IMR-90 (cell line): Measurements from ENCODE around the gene ACACA. TPM values are rescaled to one million over a fixed set of nuclear protein-coding genes. Genes with fewer than 3 reads are reported as not detected.

Experiments
- ATAC-seq: fragments of 200-7000 bp; cut with Tn5 transposase; 2 replicates; pipeline ENCODE4 v1.9.1; 2020; ENCODE audit warnings: low read depth, mild to moderate bottlenecking, moderate library complexity
- BruUV-seq: library from RNA; stranded (reverse); fragments of 400-500 nt; replicated peaks from 2 replicates; lab custom pipeline; 2021; lab: Mats Ljungman, UMichigan
- CTCF ChIA-PET: fragments of 300-600 bp; formaldehyde crosslinking; extraction: SDS; loops from one replicate; lab custom pipeline; 2021; ENCODE audit warnings: antibody characterized with exemption; lab: Yijun Ruan, JAX
- POLR2A ChIA-PET: fragments of 300-600 bp; sonication (Branson Sonifier 250); formaldehyde crosslinking; loops from one replicate; lab custom pipeline; 2022; ENCODE audit warnings: antibody characterized with exemption; ENCODE audit not compliant: unreplicated experiment; lab: Charles Lee
- DNase-seq: peaks from one replicate; pipeline ENCODE4 v3.0.0; 2013
- H2AFZ ChIP-seq: replicated peaks from 2 replicates; pipeline ENCODE3; 2013; ENCODE audit warnings: low read length, mild to moderate bottlenecking; ENCODE audit not compliant: poor library complexity
- H2AK5ac ChIP-seq: 2 replicates; pipeline ENCODE4 v1.6.1; 2013; ENCODE audit warnings: low read depth, low read length, inconsistent platforms
- H2AK9ac ChIP-seq: replicated peaks from 2 replicates; pipeline ENCODE3; 2013; ENCODE audit warnings: mild to moderate bottlenecking, low read depth, low read length, moderate library complexity; ENCODE audit not compliant: poor library complexity
- H2BK120ac ChIP-seq: 2 replicates; pipeline ENCODE4 v1.6.1; 2013; ENCODE audit warnings: low read depth, low read length, inconsistent platforms
- H2BK15ac ChIP-seq: 3 replicates; pipeline ENCODE4 v1.6.1; 2013; ENCODE audit warnings: low read depth, low read length, inconsistent platforms
- H2BK20ac ChIP-seq: 2 replicates; pipeline ENCODE4 v1.6.1; 2013; ENCODE audit warnings: low read depth, mild to moderate bottlenecking, inconsistent platforms, low read length, moderate library complexity
- H2BK5ac ChIP-seq: 2 replicates; pipeline ENCODE4 v1.6.1; 2013; ENCODE audit warnings: mild to moderate bottlenecking, low read depth, low read length, inconsistent platforms; ENCODE audit not compliant: poor library complexity, severe bottlenecking
- H3K14ac ChIP-seq: replicated peaks from 2 replicates; pipeline ENCODE4 v1.6.1; 2013; ENCODE audit warnings: low read depth, low read length, inconsistent platforms
- H3K18ac ChIP-seq: 2 replicates; pipeline ENCODE4 v1.6.1; 2013; ENCODE audit warnings: low read depth, low read length, control low read depth
- H3K23ac ChIP-seq: 2 replicates; pipeline ENCODE4 v1.6.1; 2013; ENCODE audit warnings: low read depth, low read length, inconsistent platforms
- H3K27ac ChIP-seq: 2 replicates; pipeline ENCODE4 v1.5.1; 2013; ENCODE audit warnings: mild to moderate bottlenecking, control low read depth, low read length; ENCODE audit not compliant: insufficient read depth
- H3K27me3 ChIP-seq: 2 replicates; pipeline ENCODE4 v1.6.1; 2013; ENCODE audit warnings: low read length; ENCODE audit not compliant: control insufficient read depth, insufficient read depth
- H3K36me3 ChIP-seq: 2 replicates; pipeline ENCODE4 v1.6.1; 2013; ENCODE audit warnings: low read length, mixed read lengths; ENCODE audit not compliant: control insufficient read depth, insufficient read depth
- H3K4ac ChIP-seq: 2 replicates; pipeline ENCODE4 v1.6.1; 2013; ENCODE audit warnings: low read depth, low read length, inconsistent platforms
- H3K4me1 ChIP-seq: 2 replicates; pipeline ENCODE4 v1.6.1; 2013; ENCODE audit warnings: low read length, mixed read lengths; ENCODE audit not compliant: control insufficient read depth, insufficient read depth
- H3K4me2 ChIP-seq: 2 replicates; pipeline ENCODE4 v1.6.1; 2013; ENCODE audit warnings: low read depth, mild to moderate bottlenecking, control low read depth, low read length, moderate library complexity
- H3K4me3 ChIP-seq: 2 replicates; pipeline ENCODE4 v1.5.1; 2013; ENCODE audit warnings: low read depth, mild to moderate bottlenecking, control low read depth, low read length, moderate library complexity; ENCODE audit not compliant: insufficient read depth
- H3K56ac ChIP-seq: 2 replicates; pipeline ENCODE4 v1.6.1; 2013; ENCODE audit warnings: low read length, inconsistent platforms; ENCODE audit not compliant: insufficient read depth; ENCODE audit errors: extremely low read depth
- H3K79me1 ChIP-seq, 2 experiments: 2 replicates each; pipeline ENCODE4 v1.6.1; 2013; ENCODE audit warnings: low read length in 2 of 2, inconsistent platforms in 1 of 2, low read depth in 1 of 2
- H3K9ac ChIP-seq: 2 replicates; pipeline ENCODE4 v1.6.1; 2013; ENCODE audit warnings: low read depth, low read length, control low read depth
- H3K9me1 ChIP-seq: 2 replicates; pipeline ENCODE4 v1.6.1; 2013; ENCODE audit warnings: low read length, inconsistent platforms; ENCODE audit not compliant: insufficient read depth
- H3K9me3 ChIP-seq: 2 replicates; pipeline ENCODE4 v1.6.1; 2013; ENCODE audit warnings: low read length; ENCODE audit not compliant: control insufficient read depth, insufficient read depth
- H4K20me1 ChIP-seq: 2 replicates; pipeline ENCODE4 v1.6.1; 2013; ENCODE audit warnings: low read length, inconsistent platforms; ENCODE audit not compliant: insufficient read depth
- H4K5ac ChIP-seq: 2 replicates; pipeline ENCODE4 v1.6.1; 2013; ENCODE audit warnings: mild to moderate bottlenecking, low read depth, low read length, control low read depth
- H4K8ac ChIP-seq, 2 experiments: 2 replicates each; pipeline ENCODE4 v1.6.1; 2013; ENCODE audit warnings: low read depth in 2 of 2, low read length in 2 of 2, control low read depth in 1 of 2, inconsistent platforms in 1 of 2
- H4K91ac ChIP-seq: 2 replicates; pipeline ENCODE4 v1.6.1; 2013; ENCODE audit warnings: low read depth, low read length, inconsistent platforms; ENCODE audit not compliant: insufficient read depth
- BHLHE40 ChIP-seq: fragments of 150-350 bp; IDR thresholded peaks from 2 replicates; pipeline ENCODE4 v1.6.1; 2016; ENCODE audit warnings: mild to moderate bottlenecking, low read depth, low read length
- CEBPB ChIP-seq: IDR thresholded peaks from 2 replicates; pipeline ENCODE4 v1.6.1; 2012; ENCODE audit warnings: low read depth, low read length, improper control_type of control experiment
- CHD1 ChIP-seq: IDR thresholded peaks from 2 replicates; pipeline ENCODE4 v1.6.1; 2012; ENCODE audit warnings: low read depth, low read length, improper control_type of control experiment
- FOS ChIP-seq: fragments of 150-350 bp; IDR thresholded peaks from 2 replicates; pipeline ENCODE4 v1.6.1; 2016; ENCODE audit warnings: low read depth, low read length
- MAFK ChIP-seq: IDR thresholded peaks from 2 replicates; pipeline ENCODE4 v1.6.1; 2012; ENCODE audit warnings: low read depth, low read length, improper control_type of control experiment
- MAZ ChIP-seq: IDR thresholded peaks from 2 replicates; pipeline ENCODE4 v1.6.1; 2012; ENCODE audit warnings: low read depth, mild to moderate bottlenecking, low read length, improper control_type of control experiment, moderate library complexity, borderline replicate concordance
- MXI1 ChIP-seq: IDR thresholded peaks from 2 replicates; pipeline ENCODE4 v1.6.1; 2012; ENCODE audit warnings: low read depth, mild to moderate bottlenecking, low read length, moderate library complexity, borderline replicate concordance
- NFE2L2 ChIP-seq: fragments of 150-350 bp; IDR thresholded peaks from 2 replicates; pipeline ENCODE4 v1.6.1; 2016; ENCODE audit warnings: low read depth, mild to moderate bottlenecking, low read length
- POLR2A ChIP-seq: IDR thresholded peaks from 2 replicates; pipeline ENCODE4 v1.6.1; 2012; ENCODE audit warnings: mild to moderate bottlenecking, low read depth, low read length
- RAD21 ChIP-seq: IDR thresholded peaks from 2 replicates; pipeline ENCODE4 v1.6.1; 2012; ENCODE audit warnings: low read length, improper control_type of control experiment
- RCOR1 ChIP-seq: IDR thresholded peaks from 2 replicates; pipeline ENCODE4 v1.6.1; 2012; ENCODE audit warnings: mild to moderate bottlenecking, low read length, improper control_type of control experiment; ENCODE audit not compliant: insufficient replicate concordance
- RFX5 ChIP-seq: IDR thresholded peaks from 2 replicates; pipeline ENCODE4 v1.8.0; 2012; ENCODE audit warnings: low read depth, mild to moderate bottlenecking, low read length, moderate library complexity
- SMC3 ChIP-seq: fragments of 150-350 bp; IDR thresholded peaks from 2 replicates; pipeline ENCODE4 v1.6.1; 2016; ENCODE audit warnings: low read depth, mild to moderate bottlenecking, antibody characterized with exemption, low read length, moderate library complexity
- WGBS, 2 experiments: methylation state at CpG; one replicate each; pipeline versions ENCODE4 v1.1.5 to v1.1.7; 2013; ENCODE audit warnings: missing lambda C conversion rate in 2 of 2; ENCODE audit not compliant: insufficient read length in 1 of 2; ENCODE audit errors: extremely low coverage in 2 of 2; 5-methylcytosine and 5-hydroxymethylcytosine counted together
- dilution Hi-C: fragments of 300-500 bp; cut with HindIII; formaldehyde crosslinking; loops from one replicate; pipeline ENCODE4 v1.14.3; 2018; ENCODE audit warnings: low sequenced_read_pairs; ENCODE audit not compliant: unreplicated experiment
- in situ Hi-C: fragments of 300-500 bp; cut with MboI; formaldehyde crosslinking; loops from 3 replicates; pipeline ENCODE4 v1.14.3; 2019; ENCODE audit warnings: low sequenced_read_pairs, inconsistent platforms, mixed read lengths
- intact Hi-C: fragments of 100-400 bp; cut with micrococcal nuclease; formaldehyde crosslinking; loops from 2 replicates; pipeline ENCODE4 v1.10.0; 2022
- polyA plus RNA-seq, 3 experiments: library from polyadenylated mRNA; depleted of rRNA; stranded (reverse); fragments of >200 nt; gene quantifications; 2 replicates each; pipeline ENCODE4 v1.2.3, GENCODE V29; 2012; ENCODE audit warnings: low replicate concordance in 1 of 3
- total RNA-seq: library from RNA; depleted of rRNA; stranded (reverse); fragments of >200 nt; gene quantifications from 2 replicates; pipeline ENCODE4 v1.2.3, GENCODE V29; 2012
- TF ChIP-seq, protein P1 (sequence below): fragments of 150-350 bp; IDR thresholded peaks from 2 replicates; pipeline ENCODE4 v1.6.1; 2016; ENCODE audit warnings: low read depth, mild to moderate bottlenecking, low read length, moderate library complexity, borderline replicate concordance
- TF ChIP-seq, protein P2 (sequence below): conservative IDR thresholded peaks from 2 replicates; pipeline ENCODE4 v1.5.1; 2012; ENCODE audit warnings: mild to moderate bottlenecking, low read depth, low read length, improper control_type of control experiment
- TF ChIP-seq, protein P3 (sequence below): fragments of 150-350 bp; IDR thresholded peaks from 2 replicates; pipeline ENCODE4 v1.6.1; 2017; ENCODE audit warnings: mild to moderate bottlenecking, antibody characterized with exemption, low read length, low read depth

ACACA gene
- total and polyA plus RNA-seq, 2 of the 4 experiments (the other 2 are of a cell fraction), result 21.3 to 39.1 TPM

DNA sequence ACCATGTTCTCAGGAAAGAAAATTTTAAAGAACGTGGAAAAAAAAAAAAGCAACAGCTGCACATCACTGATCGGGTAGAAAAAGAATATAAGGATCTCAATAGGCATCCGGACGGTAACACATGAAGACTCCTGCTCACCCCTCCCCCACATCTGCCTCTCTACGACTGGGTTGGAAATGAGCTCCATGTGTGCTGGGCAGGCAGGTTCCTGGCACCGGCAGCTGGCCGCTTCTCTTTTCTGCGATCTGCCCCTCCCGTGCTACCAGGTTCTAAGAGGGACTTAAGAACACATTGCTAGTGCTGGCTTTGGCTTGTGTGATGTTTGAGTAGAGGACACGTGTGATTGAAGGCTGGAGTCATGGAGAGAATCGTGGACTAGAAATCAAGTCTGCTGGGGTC, 342.4 kb downstream of the ACACA start:
- intact Hi-C loops, result no loop called here

More for the DNA sequence above, 342.4 kb downstream of the ACACA start:
- Histone ChIP-seq H3K9me1 (no peaks in the 10 kb centered on the region; the same call in 1 of the 2 replicates), H3K14ac (no peak overlapping the region), H4K5ac (no peak overlapping the region), H3K4me2 (no peak overlapping the region), H3K36me3 (no peaks in the 10 kb centered on the region), H3K9ac (no peak overlapping the region), H2AK9ac (no peak overlapping the region), H4K20me1 (no peaks in the 10 kb centered on the region), H3K79me1 (no peaks in the 10 kb centered on the region), H3K4me1 (peaks cover 6% of the 10 kb centered on the region), H3K18ac (no peak overlapping the region), H2BK120ac (no peak overlapping the region), H4K91ac (no peak overlapping the region), H3K4ac (no peak overlapping the region), H4K8ac (no peak overlapping the region), H3K23ac (no peak overlapping the region), H3K27me3 (peaks cover 32% of the 10 kb centered on the region), H2BK20ac (no peak overlapping the region), H3K27ac (no peak overlapping the region), H2AFZ (no peak overlapping the region), H2BK5ac (no peak overlapping the region), H2AK5ac (no peak overlapping the region), H3K4me3 (no peak overlapping the region), H2BK15ac (no peak overlapping the region), H3K9me3 (no peaks in the 10 kb centered on the region; the same call in 1 of the 2 replicates), H3K56ac (no peak overlapping the region)
- dilution Hi-C loops, result loop anchor here (25.0 kb wide), 1 partner anchor 427 kb away; no protein-coding TSS in a partner anchor
- DNase-seq (no peak), ATAC-seq (no peak)
- in situ Hi-C loops, result no loop called here
- ChIA-PET POLR2A (no interaction called here), CTCF (no interaction called here)
- WGBS, 2 experiments, result 54% methylated on average over 2 of the region's 11 CpGs; no CpG with 5 or more reads in 1 of the 2 experiments
- TF ChIP-seq RCOR1 (no peak), SMC3 (no peak), BHLHE40 (no peak), MXI1 (no peak), MAFK (no peak), MAZ (no peak), CHD1 (no peak), NFE2L2 (no peak), RAD21 (no peak), POLR2A (no peak), FOS (no peak), RFX5 (no peak), CEBPB (no peak)
- TF ChIP-seq, protein P1, sequence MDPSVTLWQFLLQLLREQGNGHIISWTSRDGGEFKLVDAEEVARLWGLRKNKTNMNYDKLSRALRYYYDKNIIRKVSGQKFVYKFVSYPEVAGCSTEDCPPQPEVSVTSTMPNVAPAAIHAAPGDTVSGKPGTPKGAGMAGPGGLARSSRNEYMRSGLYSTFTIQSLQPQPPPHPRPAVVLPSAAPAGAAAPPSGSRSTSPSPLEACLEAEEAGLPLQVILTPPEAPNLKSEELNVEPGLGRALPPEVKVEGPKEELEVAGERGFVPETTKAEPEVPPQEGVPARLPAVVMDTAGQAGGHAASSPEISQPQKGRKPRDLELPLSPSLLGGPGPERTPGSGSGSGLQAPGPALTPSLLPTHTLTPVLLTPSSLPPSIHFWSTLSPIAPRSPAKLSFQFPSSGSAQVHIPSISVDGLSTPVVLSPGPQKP, result no peak
- TF ChIP-seq, protein P2, sequence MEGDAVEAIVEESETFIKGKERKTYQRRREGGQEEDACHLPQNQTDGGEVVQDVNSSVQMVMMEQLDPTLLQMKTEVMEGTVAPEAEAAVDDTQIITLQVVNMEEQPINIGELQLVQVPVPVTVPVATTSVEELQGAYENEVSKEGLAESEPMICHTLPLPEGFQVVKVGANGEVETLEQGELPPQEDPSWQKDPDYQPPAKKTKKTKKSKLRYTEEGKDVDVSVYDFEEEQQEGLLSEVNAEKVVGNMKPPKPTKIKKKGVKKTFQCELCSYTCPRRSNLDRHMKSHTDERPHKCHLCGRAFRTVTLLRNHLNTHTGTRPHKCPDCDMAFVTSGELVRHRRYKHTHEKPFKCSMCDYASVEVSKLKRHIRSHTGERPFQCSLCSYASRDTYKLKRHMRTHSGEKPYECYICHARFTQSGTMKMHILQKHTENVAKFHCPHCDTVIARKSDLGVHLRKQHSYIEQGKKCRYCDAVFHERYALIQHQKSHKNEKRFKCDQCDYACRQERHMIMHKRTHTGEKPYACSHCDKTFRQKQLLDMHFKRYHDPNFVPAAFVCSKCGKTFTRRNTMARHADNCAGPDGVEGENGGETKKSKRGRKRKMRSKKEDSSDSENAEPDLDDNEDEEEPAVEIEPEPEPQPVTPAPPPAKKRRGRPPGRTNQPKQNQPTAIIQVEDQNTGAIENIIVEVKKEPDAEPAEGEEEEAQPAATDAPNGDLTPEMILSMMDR, result no peak
- TF ChIP-seq, protein P3, sequence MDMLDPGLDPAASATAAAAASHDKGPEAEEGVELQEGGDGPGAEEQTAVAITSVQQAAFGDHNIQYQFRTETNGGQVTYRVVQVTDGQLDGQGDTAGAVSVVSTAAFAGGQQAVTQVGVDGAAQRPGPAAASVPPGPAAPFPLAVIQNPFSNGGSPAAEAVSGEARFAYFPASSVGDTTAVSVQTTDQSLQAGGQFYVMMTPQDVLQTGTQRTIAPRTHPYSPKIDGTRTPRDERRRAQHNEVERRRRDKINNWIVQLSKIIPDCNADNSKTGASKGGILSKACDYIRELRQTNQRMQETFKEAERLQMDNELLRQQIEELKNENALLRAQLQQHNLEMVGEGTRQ, result no peak
- no TSS peak for BruUV-seq
